ENCODE measurements around the gene SCGB3A1. TPM values are rescaled to one million over a fixed set of nuclear protein-coding genes. Genes with fewer than 3 reads are reported as not detected.

The SCGB3A1 gene
- not detected in 2 replicates for total RNA-seq

GRCh38 chr5:180591311-180591887 lies at the start of gene SCGB3A1:
SCGB3A1 (minus strand) TSS chr5:180591499; CDS start chr5:180591462, 37 bp downstream.

Other genes starting within 250 kb of the SCGB3A1 start
- 81.7 and 98.0 TPM in 2 replicates for gene GFPT2, start 238.2 kb downstream of the SCGB3A1 start, total RNA-seq
- 8.7 and 11.1 TPM in 2 replicates for gene CNOT6, start 97.1 kb downstream of the SCGB3A1 start, total RNA-seq
- gene FLT4, start 58.1 kb upstream of the SCGB3A1 start, total RNA-seq = 2.0 and 2.8 TPM in 2 replicates
- not detected in 2 replicates for gene OR2Y1, start 148.6 kb upstream of the SCGB3A1 start, total RNA-seq
- 134 and 151 TPM in 2 replicates for gene MGAT1, start 211.3 kb upstream of the SCGB3A1 start, total RNA-seq

Data from cardiac ventricle fibroblast (primary cell).